Adrenal gland (tissue), 12 donors: ENCODE measurements around the gene CAMSAP2. TPM values are rescaled to one million over a fixed set of nuclear protein-coding genes. Genes with fewer than 3 reads are reported as not detected.
"Not testable (repeated sequence)": the region's sequence is repeated elsewhere in the genome, so short reads cannot be mapped to it uniquely, and the experiment has no call there.

Experiments used
- DNase-seq, 7 donors: peaks; one replicate each; pipeline ENCODE4 v3.0.0-alpha.2; 2019 to 2020
- H3K27ac ChIP-seq, 5 donors: fragments of 200-600 bp; sonication (generic) in 4 of 5; 1 replicate in 3 of 5; 2 replicates in 2 of 5; pipeline versions ENCODE4 v1.5.1 to v1.8.0; 2016 to 2020; ENCODE audit warnings: mild to moderate bottlenecking in 1 of 5
- H3K27me3 ChIP-seq: fragments of 200-600 bp; 2 replicates; pipeline ENCODE4 v1.8.0; 2021
- H3K36me3 ChIP-seq, 2 donors: fragments of 200-600 bp; replicated peaks in 1 of 2; 1 replicate in 1 of 2; 2 replicates in 1 of 2; pipeline versions ENCODE4 v1.5.1 to v1.8.0; 2018 to 2022
- H3K4me1 ChIP-seq, 2 donors: fragments of 200-600 bp; replicated peaks in 1 of 2; 1 replicate in 1 of 2; 2 replicates in 1 of 2; pipeline versions ENCODE4 v1.5.1 to v1.8.0; 2018 to 2021
- H3K4me3 ChIP-seq, 4 donors: fragments of 200-600 bp; sonication (generic) in 3 of 4; one replicate each; pipeline ENCODE4 v1.5.1; 2016 to 2018
- H3K9me3 ChIP-seq, 3 donors: fragments of 200-600 bp; sonication (generic) in 1 of 3; replicated peaks in 1 of 3; 1 replicate in 2 of 3; 2 replicates in 1 of 3; pipeline versions ENCODE4 v1.5.1 to v1.8.0; 2016 to 2021
- POLR2A ChIP-seq, 2 donors: fragments of 450-650 bp; IDR thresholded peaks; one replicate each; pipeline ENCODE4 v1.6.1; 2017; ENCODE audit warnings: antibody characterized with exemption in 2 of 2, mild to moderate bottlenecking in 2 of 2, moderate library complexity in 1 of 2
- WGBS, 4 donors: extraction: QIAGEN DNeasy Blood & Tissue Kit in 2 of 4; methylation state at CpG; one replicate each; pipeline versions ENCODE4 v1.1.5 to v1.1.7; 2013 to 2017; 5-methylcytosine and 5-hydroxymethylcytosine counted together
- intact Hi-C, 2 donors: fragments of 100-400 bp; cut with DNase I; formaldehyde crosslinking; loops; one replicate each; pipeline versions ENCODE4 v1.14.1 to v1.15.0; 2022 to 2023
- polyA plus RNA-seq, 3 donors: library from polyadenylated mRNA; stranded (reverse); fragments of 200-250 nt in 2 of 3; fragments of 350-450 nt in 1 of 3; fragmentation: Illumina TruSeq in 1 of 3; extraction: RNeasy Lipid Tissue Mini Kit (QIAGEN cat#74804) in 1 of 3; gene quantifications; one replicate each; pipeline ENCODE4 v1.2.3, GENCODE V29; 2013 to 2014
- total RNA-seq, 9 donors: library from RNA; depleted of rRNA in 4 of 9; stranded (reverse); fragments of >200 nt in 4 of 9; fragments of 120-200 nt in 1 of 9; fragmentation: NEBNext Ultra II Directional in 1 of 9; extraction: Animal tissue kit (Norgen Biotek cat#: 25700) in 1 of 9; gene quantifications; one replicate each; pipeline versions ENCODE4 v1.1.0 to v1.2.4, GENCODE V29; 2013 to 2023
- TF ChIP-seq, protein P1 (sequence below), 6 experiments: fragments of 450-650 bp in 4 of 6; fragments of 200-600 bp in 2 of 6; sonication (generic) in 1 of 6; IDR thresholded peaks; 1 replicate in 5 of 6; 2 replicates in 1 of 6; pipeline versions ENCODE4 v1.5.1 to v1.8.0; 2016 to 2021; ENCODE audit warnings: antibody characterized with exemption in 6 of 6, mild to moderate bottlenecking in 2 of 6, moderate library complexity in 1 of 6
- donor health status: healthy with polysubstance abuse.
- donor health status: Bipolar disorder and iron deficiency.
- donor health status: DM: yes; HTN: yes; CAD: no.
- donor health status: DM: no; HTN: no; CAD: no.
- donor health status: DM: no; HTN: no; CAD: no.
- donor health status: DM: yes; HTN: yes; CAD: no.

CAMSAP2 gene
- total and polyA plus RNA-seq, 12 donors = 22.3 to 62.6 (median 33.0) TPM

DNA sequence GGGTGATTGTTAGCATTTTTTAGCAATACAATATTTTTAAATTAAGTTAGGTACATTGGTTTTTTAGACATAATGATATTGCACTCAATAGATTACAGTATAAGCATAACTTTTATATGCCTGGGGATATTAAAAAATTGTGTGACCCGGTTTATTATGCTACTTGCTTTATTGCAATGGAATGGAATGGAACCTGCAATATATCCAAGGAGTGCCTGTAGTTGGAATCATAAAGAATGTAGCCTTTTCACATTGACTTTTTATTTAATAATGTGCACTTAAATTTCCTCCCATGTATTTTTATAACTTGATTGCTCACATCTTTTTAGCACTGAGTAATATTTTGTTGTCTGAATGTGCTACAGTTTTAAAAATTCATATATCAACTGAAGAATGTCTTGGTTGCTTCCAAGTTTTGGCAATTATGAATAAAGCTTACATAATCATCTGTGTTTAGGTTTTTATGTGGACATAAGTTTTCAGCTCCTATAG is 49.2 kb downstream of the CAMSAP2 start:
- 86 to 97% (median 96%) methylated on average over 1 of the region's 1 CpG for WGBS, 4 donors
- Histone ChIP-seq H3K27ac (no peak overlapping the region), H3K4me1 (peaks cover 0 to 6% of the 10 kb centered on the region in 2 donors), H3K36me3 (no peaks in the 10 kb centered on the region), H3K27me3 (no peaks in the 10 kb centered on the region), H3K4me3 (no peak overlapping the region), H3K9me3 (peaks cover 0 to under 1% (median 0%) of the 10 kb centered on the region in 3 donors)
- TF ChIP-seq, protein P1, sequence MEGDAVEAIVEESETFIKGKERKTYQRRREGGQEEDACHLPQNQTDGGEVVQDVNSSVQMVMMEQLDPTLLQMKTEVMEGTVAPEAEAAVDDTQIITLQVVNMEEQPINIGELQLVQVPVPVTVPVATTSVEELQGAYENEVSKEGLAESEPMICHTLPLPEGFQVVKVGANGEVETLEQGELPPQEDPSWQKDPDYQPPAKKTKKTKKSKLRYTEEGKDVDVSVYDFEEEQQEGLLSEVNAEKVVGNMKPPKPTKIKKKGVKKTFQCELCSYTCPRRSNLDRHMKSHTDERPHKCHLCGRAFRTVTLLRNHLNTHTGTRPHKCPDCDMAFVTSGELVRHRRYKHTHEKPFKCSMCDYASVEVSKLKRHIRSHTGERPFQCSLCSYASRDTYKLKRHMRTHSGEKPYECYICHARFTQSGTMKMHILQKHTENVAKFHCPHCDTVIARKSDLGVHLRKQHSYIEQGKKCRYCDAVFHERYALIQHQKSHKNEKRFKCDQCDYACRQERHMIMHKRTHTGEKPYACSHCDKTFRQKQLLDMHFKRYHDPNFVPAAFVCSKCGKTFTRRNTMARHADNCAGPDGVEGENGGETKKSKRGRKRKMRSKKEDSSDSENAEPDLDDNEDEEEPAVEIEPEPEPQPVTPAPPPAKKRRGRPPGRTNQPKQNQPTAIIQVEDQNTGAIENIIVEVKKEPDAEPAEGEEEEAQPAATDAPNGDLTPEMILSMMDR (IDR thresholded peaks at IDR 0.05) = no peak
- no peak for TF ChIP-seq POLR2A (IDR thresholded peaks at IDR 0.05)
- no peak for DNase-seq
- intact Hi-C loops = no loop called here

- not testable (repeated sequence) for H3K4me3 ChIP-seq, H3K36me3 ChIP-seq, H3K27me3 ChIP-seq, H3K27ac ChIP-seq, H3K9me3 ChIP-seq, DNase-seq
- peaks cover 0 to 24% of the 10 kb centered on the region in 2 donors for H3K4me1 ChIP-seq
- 95 to 97% (median 96%) methylated on average over 6 of the region's 6 CpGs for WGBS, 4 donors
- intact Hi-C loops = loop anchor here in 1 of 2 donors (10.0 kb wide), 1 partner anchor 46 kb away; no protein-coding TSS in a partner anchor
Measured at GRCh38 chr1:200791012-200791411, 52.3 kb downstream of the CAMSAP2 start.

- TF ChIP-seq POLR2A (IDR thresholded peaks at IDR 0.05) = no peak
- TF ChIP-seq, protein P1 (IDR thresholded peaks at IDR 0.05) = no peak
- H3K36me3 ChIP-seq = no peaks in the 10 kb centered on the region
- H3K27ac ChIP-seq = no peak overlapping the region
- H3K9me3 ChIP-seq = no peaks in the 10 kb centered on the region
- H3K27me3 ChIP-seq = no peaks in the 10 kb centered on the region
- DNase-seq = no peak
- 81 to 85% (median 84%) methylated on average over 2 of the region's 2 CpGs for WGBS, 4 donors
- intact Hi-C loops = loop anchor here in 1 of 2 donors (10.0 kb wide), 1 partner anchor 49 kb away; no protein-coding TSS in a partner anchor
- H3K4me1 ChIP-seq = peaks cover 0 to 24% of the 10 kb centered on the region in 2 donors
- H3K4me3 ChIP-seq = no peak overlapping the region
Measured at GRCh38 chr1:200793677-200794076, 55.0 kb downstream of the CAMSAP2 start.

DNA sequence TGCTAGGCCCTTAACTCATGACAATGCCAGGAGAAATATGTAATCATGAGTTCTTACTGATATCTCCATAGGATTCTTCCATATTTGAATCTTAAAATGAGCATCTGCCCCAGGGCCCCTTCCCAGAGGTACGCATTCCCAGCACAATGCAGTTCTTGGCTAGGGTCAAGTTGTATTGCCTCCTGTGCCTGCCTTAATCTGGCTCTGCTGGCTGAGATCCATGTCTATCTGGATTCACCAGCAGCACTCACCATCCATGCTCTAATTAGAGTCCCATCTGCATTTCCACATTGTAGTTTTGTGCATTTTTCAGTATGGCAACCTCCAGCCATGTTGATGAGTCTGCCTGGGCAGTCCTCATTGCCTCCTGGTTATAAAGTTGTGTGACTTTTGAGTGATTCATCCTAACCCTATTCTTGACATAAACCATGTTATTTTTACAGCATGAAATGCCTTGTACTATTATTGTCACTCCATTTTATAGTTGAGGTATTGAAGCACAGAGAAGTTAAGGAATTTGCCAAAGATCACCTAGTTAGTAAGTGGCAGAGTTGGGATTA is 55.9 kb downstream of the CAMSAP2 start:
- no peak for TF ChIP-seq POLR2A (IDR thresholded peaks at IDR 0.05)
- TF ChIP-seq, protein P1 (IDR thresholded peaks at IDR 0.05) = no peak
- intact Hi-C loops = loop anchor here in 1 of 2 donors (10.0 kb wide), 1 partner anchor 50 kb away; no protein-coding TSS in a partner anchor
- WGBS, 4 donors = 92 to 100% (median 98%) methylated on average over 1 of the region's 1 CpG
- H3K27ac ChIP-seq = peak overlapping the region in 2 of 5 donors; percentile 11 to 26
- no peak for DNase-seq
- H3K4me3 ChIP-seq = no peak overlapping the region
- peaks cover 0 to 17% of the 10 kb centered on the region in 2 donors for H3K4me1 ChIP-seq
- H3K9me3 ChIP-seq = no peaks in the 10 kb centered on the region
- H3K27me3 ChIP-seq = no peaks in the 10 kb centered on the region
- no peaks in the 10 kb centered on the region for H3K36me3 ChIP-seq
